Transverse colon (tissue), 4 donors: Measurements from ENCODE around the gene FTCDNL1. TPM values are rescaled to one million over a fixed set of nuclear protein-coding genes. Genes with fewer than 3 reads are reported as not detected.

ENCODE experiments used
- DNase-seq: peaks from one replicate; pipeline ENCODE4 v3.0.0-alpha.2; 2019
- H3K27ac ChIP-seq, 4 donors: fragments of 200-600 bp; sonication (generic); 2 replicates each; pipeline ENCODE4 v1.5.1; 2016 to 2018; ENCODE audit warnings: inconsistent platforms in 4 of 4
- H3K27me3 ChIP-seq: fragments of 200-600 bp; sonication (generic); 2 replicates; pipeline ENCODE4 v1.5.1; 2017; ENCODE audit warnings: inconsistent platforms
- H3K36me3 ChIP-seq, 4 donors: fragments of 200-600 bp; sonication (generic); 2 replicates each; pipeline ENCODE4 v1.5.1; 2017 to 2019; ENCODE audit warnings: inconsistent platforms in 4 of 4
- H3K4me1 ChIP-seq, 4 donors: fragments of 200-600 bp; sonication (generic); 2 replicates each; pipeline ENCODE4 v1.5.1; 2017 to 2020; ENCODE audit warnings: inconsistent platforms in 4 of 4
- H3K4me3 ChIP-seq, 4 donors: fragments of 200-600 bp; sonication (generic); 1 replicate in 1 of 4; 2 replicates in 3 of 4; pipeline versions ENCODE4 v1.5.1 to v1.6.1; 2017 to 2019; ENCODE audit warnings: inconsistent platforms in 4 of 4
- H3K9me3 ChIP-seq, 2 donors: fragments of 200-600 bp; sonication (generic); 2 replicates each; pipeline ENCODE4 v1.5.1; 2017 to 2019; ENCODE audit warnings: inconsistent platforms in 2 of 2
- EP300 ChIP-seq: sonication (generic); formaldehyde crosslinking; IDR thresholded peaks from one replicate; pipeline ENCODE4 v1.6.1; 2017; ENCODE audit warnings: antibody characterized with exemption, low read depth
- POLR2A ChIP-seq: fragments of 450-650 bp; IDR thresholded peaks from one replicate; pipeline ENCODE4 v1.6.1; 2016; ENCODE audit warnings: antibody characterized with exemption, mild to moderate bottlenecking, moderate library complexity
- POLR2AphosphoS5 ChIP-seq, 3 donors: sonication (generic); formaldehyde crosslinking; IDR thresholded peaks; one replicate each; pipeline ENCODE4 v1.6.1; 2016; ENCODE audit warnings: antibody characterized with exemption in 3 of 3
- WGBS, 2 donors: methylation state at CpG; one replicate each; pipeline ENCODE4 v1.1.5; 2018; ENCODE audit warnings: low coverage in 1 of 2; 5-methylcytosine and 5-hydroxymethylcytosine counted together
- in situ Hi-C, 4 donors: fragments of 200-750 bp; cut with MboI; loops; one replicate each; pipeline versions ENCODE4 v1.15.0 to v1.15.1; 2017; ENCODE audit warnings: low sequenced_read_pairs in 3 of 4, low pct_ligation_motif_present in 1 of 4, low pct_unique_long_range_greater_than_20kb in 1 of 4
- intact Hi-C: fragments of 100-400 bp; cut with DNase I; formaldehyde crosslinking; loops from one replicate; pipeline ENCODE4 v1.15.1; 2023; ENCODE audit warnings: low total_unique reads
- total RNA-seq, 4 donors: library from RNA; depleted of rRNA; stranded (reverse); fragments of >200 nt; gene quantifications; one replicate each; pipeline ENCODE4 v1.1.0, GENCODE V29; 2016
- TF ChIP-seq, protein P1 (sequence below), 5 experiments: fragments of 200-600 bp in 3 of 5; fragments of 450-650 bp in 2 of 5; sonication (generic) in 3 of 5; IDR thresholded peaks; 1 replicate in 2 of 5; 2 replicates in 3 of 5; pipeline ENCODE4 v1.5.1; 2016 to 2017; ENCODE audit warnings: antibody characterized with exemption in 5 of 5, inconsistent platforms in 3 of 5, mild to moderate bottlenecking in 2 of 5, moderate library complexity in 1 of 5

Gene FTCDNL1
- total RNA-seq = 1 to 10 TPM in 2 of 4 donors, not detected in 2; 1.8 to 2.7 TPM

DNA sequence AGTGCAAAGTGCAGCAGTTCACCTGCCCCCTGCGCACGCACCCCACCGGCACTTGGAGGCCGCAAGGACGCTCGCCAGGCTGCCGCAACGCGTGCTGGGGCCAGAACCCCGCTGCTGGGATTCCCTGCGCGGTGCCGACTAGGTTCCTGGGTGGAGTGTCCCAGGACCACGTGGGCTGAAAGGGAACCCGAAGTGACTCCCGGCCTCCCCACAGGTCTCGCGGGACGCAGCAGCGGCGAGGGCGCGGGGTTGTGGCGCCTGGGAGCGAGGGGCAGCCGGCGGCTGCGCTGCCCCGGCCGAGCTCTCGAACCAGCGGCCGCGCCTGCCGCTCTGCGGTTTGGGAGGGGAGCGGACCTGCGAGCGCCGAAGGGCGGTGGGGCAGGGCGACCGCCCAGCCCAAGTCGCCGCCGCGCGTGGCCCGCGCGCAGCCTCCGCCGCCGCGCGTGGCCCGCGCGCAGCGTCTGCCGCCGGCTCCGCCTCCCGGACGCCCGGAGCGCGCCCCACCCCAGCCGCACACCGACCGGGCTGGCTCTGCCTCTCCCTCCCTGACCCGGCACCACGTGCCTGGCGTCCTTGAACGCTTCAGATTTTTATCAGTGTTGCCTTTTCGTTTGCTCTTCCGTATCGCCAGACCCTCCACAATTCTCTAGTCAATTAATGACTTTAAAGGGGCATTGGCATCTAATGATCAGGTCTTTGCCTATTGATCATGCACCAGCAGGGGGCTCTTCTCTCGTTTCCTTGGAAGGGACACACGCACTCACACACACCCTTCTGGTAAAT is at the start of gene FTCDNL1:
FTCDNL1 (minus strand) TSS at position 475 of the 783 bp plus-strand sequence. CDS start 2,230 bp downstream, outside the sequence.
- peaks cover 0 to 12% (median 8%) of the 10 kb centered on the region in 4 donors for H3K4me1 ChIP-seq
- TF ChIP-seq, protein P1, sequence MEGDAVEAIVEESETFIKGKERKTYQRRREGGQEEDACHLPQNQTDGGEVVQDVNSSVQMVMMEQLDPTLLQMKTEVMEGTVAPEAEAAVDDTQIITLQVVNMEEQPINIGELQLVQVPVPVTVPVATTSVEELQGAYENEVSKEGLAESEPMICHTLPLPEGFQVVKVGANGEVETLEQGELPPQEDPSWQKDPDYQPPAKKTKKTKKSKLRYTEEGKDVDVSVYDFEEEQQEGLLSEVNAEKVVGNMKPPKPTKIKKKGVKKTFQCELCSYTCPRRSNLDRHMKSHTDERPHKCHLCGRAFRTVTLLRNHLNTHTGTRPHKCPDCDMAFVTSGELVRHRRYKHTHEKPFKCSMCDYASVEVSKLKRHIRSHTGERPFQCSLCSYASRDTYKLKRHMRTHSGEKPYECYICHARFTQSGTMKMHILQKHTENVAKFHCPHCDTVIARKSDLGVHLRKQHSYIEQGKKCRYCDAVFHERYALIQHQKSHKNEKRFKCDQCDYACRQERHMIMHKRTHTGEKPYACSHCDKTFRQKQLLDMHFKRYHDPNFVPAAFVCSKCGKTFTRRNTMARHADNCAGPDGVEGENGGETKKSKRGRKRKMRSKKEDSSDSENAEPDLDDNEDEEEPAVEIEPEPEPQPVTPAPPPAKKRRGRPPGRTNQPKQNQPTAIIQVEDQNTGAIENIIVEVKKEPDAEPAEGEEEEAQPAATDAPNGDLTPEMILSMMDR (IDR thresholded peaks at IDR 0.05) = peak; percentile 44 to 63 (median 49)
- TF ChIP-seq POLR2AphosphoS5 (IDR thresholded peaks at IDR 0.05) = no peak
- H3K27me3 ChIP-seq = no peaks in the 10 kb centered on the region
- DNase-seq = peak; percentile 81
- H3K9me3 ChIP-seq = no peaks in the 10 kb centered on the region
- peak within 1 kb of the TSS; percentile 66 to 79 (median 68) for H3K27ac ChIP-seq
- peak within 1 kb of the TSS; percentile 55 to 77 (median 66) for H3K4me3 ChIP-seq
- WGBS, 2 donors = 1 to 4% methylated on average over 4 to 66 of the region's 80 CpGs
- intact Hi-C loops (no loop called here), in situ Hi-C loops (loop anchor here in 3 of 4 donors (10.0 to 25.0 kb wide), 3 partner anchors 139 to 1539 kb away; no protein-coding TSS in a partner anchor)
- no peaks in the 10 kb centered on the region for H3K36me3 ChIP-seq

DNA sequence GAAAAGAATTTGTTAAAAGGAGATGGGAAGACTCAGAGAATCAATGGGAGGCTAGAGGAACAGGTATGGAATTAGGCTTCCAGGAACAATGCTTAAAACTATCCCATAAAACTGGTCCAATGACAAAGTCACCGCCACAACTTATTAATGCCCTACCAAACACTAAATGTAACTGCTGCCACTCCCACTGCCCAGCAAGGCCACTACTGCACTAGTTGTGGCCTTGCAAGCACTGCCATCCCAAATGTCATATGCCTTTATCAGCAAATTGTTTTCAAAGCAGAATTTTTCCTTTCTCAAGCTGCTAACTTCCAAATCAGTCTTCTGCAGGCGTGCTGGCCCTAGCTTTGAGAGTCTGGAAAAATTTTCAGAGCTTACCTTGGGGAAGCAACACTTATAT is 45.6 kb upstream of the FTCDNL1 start:
- intact Hi-C loops (no loop called here), in situ Hi-C loops (no loop called here)
- TF ChIP-seq, protein P1 (IDR thresholded peaks at IDR 0.05) = no peak
- TF ChIP-seq EP300 (no peak), POLR2AphosphoS5 (IDR thresholded peaks at IDR 0.05) (no peak), POLR2A (no peak)
- Histone ChIP-seq H3K36me3 (no peaks in the 10 kb centered on the region), H3K27me3 (no peaks in the 10 kb centered on the region), H3K27ac (no peak overlapping the region), H3K9me3 (no peaks in the 10 kb centered on the region), H3K4me3 (no peak overlapping the region), H3K4me1 (no peaks in the 10 kb centered on the region)
- WGBS, 2 donors = 71 to 86% methylated on average over 2 of the region's 2 CpGs
- DNase-seq = no peak

DNA sequence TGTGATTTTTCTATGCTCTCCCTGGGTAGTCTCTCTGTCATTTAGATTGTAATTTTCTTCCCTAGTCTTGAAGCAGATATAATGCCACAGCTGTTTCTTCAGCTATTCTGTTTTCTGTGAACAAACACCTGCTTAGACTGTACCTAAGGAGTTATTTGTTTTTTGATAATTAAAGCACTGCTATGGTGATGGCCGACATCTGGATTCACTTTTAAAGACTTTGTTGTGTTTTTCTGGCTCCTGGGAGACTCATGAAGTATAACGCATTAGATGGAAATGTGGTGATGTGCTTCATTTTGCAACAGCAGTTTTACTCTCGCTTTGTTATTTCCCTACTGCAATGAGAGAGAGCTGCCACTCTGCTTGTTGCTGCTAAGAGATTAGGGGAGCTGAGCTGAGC is 44.4 kb upstream of the FTCDNL1 start:
- no peaks in the 10 kb centered on the region for H3K27me3 ChIP-seq
- 66 to 67% methylated on average over 1 to 3 of the region's 3 CpGs for WGBS, 2 donors
- H3K36me3 ChIP-seq = no peaks in the 10 kb centered on the region
- TF ChIP-seq POLR2AphosphoS5 (IDR thresholded peaks at IDR 0.05) = no peak
- TF ChIP-seq POLR2A = no peak
- TF ChIP-seq, protein P1 (IDR thresholded peaks at IDR 0.05) = no peak
- no peak for TF ChIP-seq EP300
- H3K4me1 ChIP-seq = no peaks in the 10 kb centered on the region
- no peak overlapping the region for H3K27ac ChIP-seq
- no peak overlapping the region for H3K4me3 ChIP-seq
- intact Hi-C loops = no loop called here
- no peaks in the 10 kb centered on the region for H3K9me3 ChIP-seq
- DNase-seq = no peak
- in situ Hi-C loops = no loop called here

DNA sequence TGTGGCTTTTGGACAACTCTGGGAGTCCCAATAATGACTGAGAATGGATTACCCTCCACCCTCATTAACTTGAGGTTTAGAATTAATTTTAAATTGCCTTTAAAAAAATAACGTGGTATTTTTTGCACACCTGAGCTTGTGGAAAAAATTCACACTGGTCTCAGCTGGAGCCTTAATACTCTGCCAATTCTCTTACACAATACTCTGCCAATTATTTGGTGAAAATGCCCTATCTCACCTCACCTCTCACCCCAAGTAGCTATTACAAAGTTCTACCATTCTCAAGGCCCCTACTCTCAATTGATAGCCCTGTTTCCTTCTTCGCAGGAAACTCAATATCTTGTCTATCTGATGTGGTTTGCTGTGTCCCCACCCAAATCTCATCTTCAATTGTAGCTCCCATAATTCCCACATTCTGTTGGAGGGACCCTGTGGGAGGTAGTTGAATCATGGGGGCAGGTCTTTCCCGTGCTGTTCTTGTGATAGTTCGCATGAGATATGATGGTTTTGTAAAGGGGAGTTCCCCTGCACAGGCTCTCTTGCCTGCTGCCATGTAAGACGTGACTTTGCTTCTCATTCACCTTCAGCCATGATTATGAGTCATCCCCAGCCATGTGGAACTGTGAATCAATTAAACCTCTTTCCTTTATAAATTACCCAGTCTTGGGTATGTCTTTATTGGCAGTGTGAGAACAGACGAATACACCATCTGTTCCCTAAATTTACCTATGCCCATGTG is 32.7 kb upstream of the FTCDNL1 start:
- WGBS, 2 donors = 87 to 95% methylated on average over 5 to 6 of the region's 6 CpGs
- Histone ChIP-seq H3K27me3 (no peaks in the 10 kb centered on the region), H3K4me1 (peaks cover 0 to 6% (median 0%) of the 10 kb centered on the region in 4 donors), H3K9me3 (no peaks in the 10 kb centered on the region), H3K36me3 (no peaks in the 10 kb centered on the region), H3K27ac (no peak overlapping the region), H3K4me3 (no peak overlapping the region)
- no peak for TF ChIP-seq POLR2AphosphoS5 (IDR thresholded peaks at IDR 0.05)
- TF ChIP-seq, protein P1 (IDR thresholded peaks at IDR 0.05) = no peak
- TF ChIP-seq POLR2A = no peak
- no peak for TF ChIP-seq EP300
- intact Hi-C loops = no loop called here
- DNase-seq = no peak
- in situ Hi-C loops = no loop called here
